ENCODE results near the gene PTCHD1. TPM values are rescaled to one million over a fixed set of nuclear protein-coding genes. Genes with fewer than 3 reads are reported as not detected.

The PTCHD1 gene
- total RNA-seq: 0.17 and 0.68 TPM in 2 replicates

DNA sequence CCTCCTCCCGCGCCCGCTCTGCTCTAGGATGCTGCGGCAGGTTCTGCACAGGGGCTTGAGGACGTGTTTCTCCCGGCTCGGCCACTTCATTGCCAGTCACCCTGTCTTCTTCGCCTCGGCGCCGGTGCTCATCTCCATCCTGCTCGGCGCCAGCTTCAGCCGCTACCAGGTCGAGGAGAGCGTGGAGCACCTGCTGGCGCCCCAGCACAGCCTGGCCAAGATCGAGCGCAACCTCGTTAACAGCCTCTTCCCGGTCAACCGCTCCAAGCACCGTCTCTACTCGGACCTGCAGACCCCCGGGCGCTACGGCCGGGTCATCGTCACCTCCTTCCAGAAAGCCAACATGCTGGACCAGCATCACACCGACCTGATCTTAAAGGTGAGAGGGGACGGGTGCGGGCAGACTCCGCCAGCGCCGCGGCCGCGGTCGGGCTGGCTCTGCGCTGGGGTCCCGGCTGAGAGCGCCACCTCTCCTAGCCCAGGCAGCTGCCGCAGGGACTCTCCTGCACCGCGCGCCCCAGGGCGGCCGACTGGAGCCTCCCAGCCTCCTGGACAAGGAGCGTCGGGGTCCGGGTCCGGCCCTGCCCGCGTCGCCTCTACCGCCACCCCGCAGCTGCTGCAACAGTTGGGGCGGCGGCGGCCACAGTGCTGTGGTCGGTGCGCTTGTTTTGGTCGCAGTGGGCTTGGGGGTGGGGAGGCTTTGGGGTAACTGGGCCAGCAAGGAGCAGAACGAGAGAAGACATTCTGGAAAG is at the start of gene PTCHD1:
PTCHD1 (plus strand) TSS at position 2 of the 752 bp plus-strand sequence; CDS start at position 29, 27 bp downstream.
- no peaks in the 10 kb centered on the region for H3K36me3 ChIP-seq (ENCODE audit: control insufficient read depth, insufficient read depth, low read length)
- H3K4me3 ChIP-seq (ENCODE audit: low read depth, low read length): peak within 1 kb of the TSS; percentile 22
- TF ChIP-seq, protein P1, sequence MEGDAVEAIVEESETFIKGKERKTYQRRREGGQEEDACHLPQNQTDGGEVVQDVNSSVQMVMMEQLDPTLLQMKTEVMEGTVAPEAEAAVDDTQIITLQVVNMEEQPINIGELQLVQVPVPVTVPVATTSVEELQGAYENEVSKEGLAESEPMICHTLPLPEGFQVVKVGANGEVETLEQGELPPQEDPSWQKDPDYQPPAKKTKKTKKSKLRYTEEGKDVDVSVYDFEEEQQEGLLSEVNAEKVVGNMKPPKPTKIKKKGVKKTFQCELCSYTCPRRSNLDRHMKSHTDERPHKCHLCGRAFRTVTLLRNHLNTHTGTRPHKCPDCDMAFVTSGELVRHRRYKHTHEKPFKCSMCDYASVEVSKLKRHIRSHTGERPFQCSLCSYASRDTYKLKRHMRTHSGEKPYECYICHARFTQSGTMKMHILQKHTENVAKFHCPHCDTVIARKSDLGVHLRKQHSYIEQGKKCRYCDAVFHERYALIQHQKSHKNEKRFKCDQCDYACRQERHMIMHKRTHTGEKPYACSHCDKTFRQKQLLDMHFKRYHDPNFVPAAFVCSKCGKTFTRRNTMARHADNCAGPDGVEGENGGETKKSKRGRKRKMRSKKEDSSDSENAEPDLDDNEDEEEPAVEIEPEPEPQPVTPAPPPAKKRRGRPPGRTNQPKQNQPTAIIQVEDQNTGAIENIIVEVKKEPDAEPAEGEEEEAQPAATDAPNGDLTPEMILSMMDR (IDR thresholded peaks at IDR 0.05; ENCODE audit: insufficient read depth, low read length, poor library complexity, severe bottlenecking): no peak
- H3K27me3 ChIP-seq (ENCODE audit: control insufficient read depth, insufficient read depth, low read length): peaks cover 35% of the 10 kb centered on the region
- DNase-seq (ENCODE audit: low read depth): no peak

DNA sequence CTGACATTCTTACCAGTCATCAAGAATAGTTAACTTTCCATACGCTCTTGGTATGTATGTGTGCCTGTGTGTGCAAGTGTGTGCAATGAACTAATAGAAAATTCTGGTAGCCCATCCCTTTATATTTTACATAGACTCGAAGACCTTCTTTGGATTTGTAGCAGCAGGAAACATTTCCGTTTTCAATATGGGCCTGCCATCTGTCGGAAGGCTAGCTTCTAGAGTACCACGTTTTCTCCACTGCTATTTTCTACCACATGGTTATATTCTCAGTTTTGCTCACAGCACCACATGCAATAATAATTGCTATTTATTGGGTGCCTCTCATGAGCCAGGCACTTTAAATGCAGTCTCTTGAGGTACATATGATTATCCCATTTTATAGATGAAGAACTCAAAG is 47.9 kb upstream of the PTCHD1 start:
- no peak overlapping the region for H3K4me3 ChIP-seq (ENCODE audit: low read depth, low read length)
- DNase-seq (ENCODE audit: low read depth): no peak

DNA sequence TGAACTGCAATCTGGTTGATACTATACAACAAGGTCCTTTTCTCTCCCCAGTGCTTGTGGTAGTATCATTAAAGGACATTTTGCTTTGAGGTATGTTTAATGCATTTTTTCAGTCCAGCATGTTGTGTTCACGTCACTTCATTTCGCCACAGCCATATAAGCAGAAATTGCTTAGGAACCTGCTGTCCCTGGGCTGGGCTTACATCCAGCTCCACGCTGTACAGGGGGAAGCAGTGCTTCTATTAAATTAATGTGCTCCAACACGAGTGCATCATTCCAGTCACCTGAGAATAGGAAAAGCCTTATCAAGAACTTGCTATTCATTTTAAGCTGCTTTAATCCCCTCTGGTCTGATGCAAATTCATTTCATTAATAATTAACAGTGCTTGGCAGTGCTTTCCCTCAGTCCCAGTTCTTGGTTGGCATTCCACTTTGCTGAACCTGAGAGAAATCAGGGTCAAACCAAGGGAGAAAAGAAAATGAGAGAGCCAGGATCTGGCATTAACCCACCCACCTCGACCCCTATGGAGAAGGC is 47.4 kb upstream of the PTCHD1 start:
- TF ChIP-seq, protein P1 (IDR thresholded peaks at IDR 0.05; ENCODE audit: insufficient read depth, low read length, poor library complexity, severe bottlenecking): no peak
- Histone ChIP-seq H3K27me3 (ENCODE audit: control insufficient read depth, insufficient read depth, low read length) (no peaks in the 10 kb centered on the region), H3K4me3 (ENCODE audit: low read depth, low read length) (no peak overlapping the region), H3K36me3 (ENCODE audit: control insufficient read depth, insufficient read depth, low read length) (no peaks in the 10 kb centered on the region)
- DNase-seq (ENCODE audit: low read depth): no peak

More for the DNA sequence above, 47.9 kb upstream of the PTCHD1 start:
- Histone ChIP-seq H3K27me3 (ENCODE audit: control insufficient read depth, insufficient read depth, low read length) (no peaks in the 10 kb centered on the region), H3K36me3 (ENCODE audit: control insufficient read depth, insufficient read depth, low read length) (no peaks in the 10 kb centered on the region)
- TF ChIP-seq, protein P1 (IDR thresholded peaks at IDR 0.05; ENCODE audit: insufficient read depth, low read length, poor library complexity, severe bottlenecking): no peak

DNA sequence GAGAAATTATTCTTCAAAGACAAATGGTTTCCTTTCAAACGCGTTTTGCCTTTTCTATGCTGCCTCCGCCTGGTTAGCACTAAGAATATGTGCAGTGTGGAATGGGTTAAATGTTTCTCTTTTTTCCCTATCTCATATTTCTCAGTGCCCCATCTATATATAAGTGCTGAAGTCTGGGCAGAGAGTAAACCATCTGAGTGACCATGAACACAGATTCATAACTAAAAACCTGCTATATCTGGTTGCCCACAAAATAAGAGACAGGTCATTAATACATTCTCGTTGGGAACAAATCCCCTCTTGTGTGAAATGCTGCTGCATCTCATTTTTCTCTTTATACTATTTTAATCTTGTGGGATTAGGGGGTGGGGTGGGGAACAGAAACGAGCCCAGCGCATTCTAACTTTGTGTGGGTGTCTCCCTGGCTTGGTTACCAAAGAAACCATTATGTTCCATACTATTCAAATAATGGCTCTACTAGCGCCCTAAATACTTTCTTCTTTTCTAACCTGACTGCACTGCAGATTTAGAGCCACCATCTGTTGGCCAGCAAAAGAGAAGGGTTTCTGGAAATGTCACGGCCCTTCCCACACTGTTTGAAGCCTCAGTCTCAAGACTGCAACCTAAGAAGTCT is 42.2 kb upstream of the PTCHD1 start:
- no peak for DNase-seq (ENCODE audit: low read depth)
- Histone ChIP-seq H3K4me3 (ENCODE audit: low read depth, low read length) (no peak overlapping the region), H3K27me3 (ENCODE audit: control insufficient read depth, insufficient read depth, low read length) (no peaks in the 10 kb centered on the region), H3K36me3 (ENCODE audit: control insufficient read depth, insufficient read depth, low read length) (no peaks in the 10 kb centered on the region)
- TF ChIP-seq, protein P1 (IDR thresholded peaks at IDR 0.05; ENCODE audit: insufficient read depth, low read length, poor library complexity, severe bottlenecking): no peak

DNA sequence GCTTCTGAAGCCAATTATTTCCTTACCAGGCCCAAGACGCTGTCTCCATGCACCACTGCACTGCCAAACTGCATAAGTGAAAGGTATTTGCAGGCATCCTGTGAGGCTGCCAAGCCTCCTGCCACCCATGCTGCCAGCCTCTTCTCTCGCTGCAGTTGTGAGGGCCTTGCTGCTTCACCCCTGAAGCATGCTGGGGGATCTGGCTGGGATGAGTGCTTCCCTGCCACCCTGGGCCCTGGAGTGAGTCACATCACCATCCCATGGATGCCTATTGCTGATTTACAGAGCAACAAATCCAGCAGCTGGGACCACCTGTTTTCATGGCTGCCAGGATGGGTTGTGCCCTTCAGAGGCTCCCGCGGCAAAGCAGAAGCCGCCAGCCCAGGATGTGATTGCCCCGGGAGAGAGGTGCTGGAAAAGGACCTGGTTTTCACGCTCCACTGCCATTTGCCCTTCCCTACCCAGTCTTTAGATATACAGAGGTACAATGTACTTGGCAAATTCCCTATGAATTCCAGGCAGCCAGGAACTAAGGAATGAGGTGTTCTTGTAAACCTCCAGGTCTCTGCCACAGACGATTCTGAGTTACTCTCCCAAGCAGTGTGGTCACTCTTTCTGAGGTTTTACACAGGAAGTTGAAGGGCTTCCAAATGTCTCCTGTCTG is 41.5 kb upstream of the PTCHD1 start:
- Histone ChIP-seq H3K27me3 (ENCODE audit: control insufficient read depth, insufficient read depth, low read length) (no peaks in the 10 kb centered on the region), H3K4me3 (ENCODE audit: low read depth, low read length) (no peak overlapping the region), H3K36me3 (ENCODE audit: control insufficient read depth, insufficient read depth, low read length) (no peaks in the 10 kb centered on the region)
- TF ChIP-seq, protein P1 (IDR thresholded peaks at IDR 0.05; ENCODE audit: insufficient read depth, low read length, poor library complexity, severe bottlenecking): no peak
- peak; percentile 61 for DNase-seq (ENCODE audit: low read depth)
